Measurements from ENCODE around the gene DBF4B.
"Not testable (repeated sequence)": the region's sequence is repeated elsewhere in the genome, so short reads cannot be mapped to it uniquely, and the experiment has no call there.

Gene DBF4B

GRCh38 chr17:44736551-44737240 is 28.2 kb downstream of the DBF4B start:
- no peak for DNase-seq

GRCh38 chr17:44738214-44738906 is 29.9 kb downstream of the DBF4B start:
- no peak for DNase-seq

- DNase-seq = no peak
Measured at GRCh38 chr17:44741316-44741715, 32.9 kb downstream of the DBF4B start.

- DNase-seq = no peak
Measured at GRCh38 chr17:44745301-44745700, 36.8 kb downstream of the DBF4B start.

- not testable (repeated sequence) for DNase-seq
Measured at GRCh38 chr17:44745738-44746137, 37.3 kb downstream of the DBF4B start.

- DNase-seq = no peak
Measured at GRCh38 chr17:44747566-44747965, 39.1 kb downstream of the DBF4B start.

GRCh38 chr17:44749076-44749979 is 40.9 kb downstream of the DBF4B start:
- DNase-seq = no peak

GRCh38 chr17:44749980-44750318 is 41.5 kb downstream of the DBF4B start:
- no peak for DNase-seq

- DNase-seq = no peak
Measured at GRCh38 chr17:44751331-44751730, 42.9 kb downstream of the DBF4B start.

- DNase-seq = no peak
Measured at GRCh38 chr17:44751806-44752205, 43.3 kb downstream of the DBF4B start.

- no peak for DNase-seq
Measured at GRCh38 chr17:44752953-44753861, 44.7 kb downstream of the DBF4B start.

GRCh38 chr17:44754276-44754675 is 45.8 kb downstream of the DBF4B start:
- no peak for DNase-seq

- not testable (repeated sequence) for DNase-seq
Measured at GRCh38 chr17:44755180-44755579, 46.7 kb downstream of the DBF4B start.

GRCh38 chr17:44757045-44757917 is 48.8 kb downstream of the DBF4B start:
- DNase-seq = no peak

GRCh38 chr17:44757918-44758413 is 49.5 kb downstream of the DBF4B start:
- DNase-seq = no peak

- DNase-seq = no peak
Measured at GRCh38 chr17:44758414-44759085, 50.1 kb downstream of the DBF4B start, which contains the start of gene ADAM11. ADAM11 (plus strand) TSS chr17:44758988; CDS start chr17:44759200, 212 bp downstream.

GRCh38 chr17:44759086-44759915 is 50.8 kb downstream of the DBF4B start:
- DNase-seq = no peak

- no peak for DNase-seq
Measured at GRCh38 chr17:44759916-44760243, 51.4 kb downstream of the DBF4B start.

GRCh38 chr17:44760474-44761308 is 52.2 kb downstream of the DBF4B start:
- no peak for DNase-seq

Data from NCI-H1930 (cell line).